H1 (cell line): ENCODE results near the gene SMG7. TPM values are rescaled to one million over a fixed set of nuclear protein-coding genes. Genes with fewer than 3 reads are reported as not detected.

Source experiments
- CHD7 ChIP-seq: fragments of 300-600 bp; sonication (generic); IDR thresholded peaks from 2 replicates; pipeline ENCODE4 v1.7.1; 2012; ENCODE audit warnings: low read length, moderate library complexity, mild to moderate bottlenecking, inconsistent platforms; ENCODE audit not compliant: insufficient replicate concordance
- E2F6 ChIP-seq: IDR thresholded peaks from 2 replicates; pipeline ENCODE4 v1.6.1; 2012; ENCODE audit warnings: inconsistent platforms
- EZH2 ChIP-seq: fragments of 200-600 bp; sonication (generic); IDR thresholded peaks from 2 replicates; pipeline ENCODE4 v1.7.1; 2012; ENCODE audit warnings: low read depth, mild to moderate bottlenecking, moderate library complexity, low read length, inconsistent platforms; ENCODE audit not compliant: severe bottlenecking
- JUND ChIP-seq: IDR thresholded peaks from 2 replicates; pipeline ENCODE4 v1.6.1; 2011; ENCODE audit warnings: mild to moderate bottlenecking, improper control_type of control experiment, low read length
- POLR2AphosphoS5 ChIP-seq: IDR thresholded peaks from 2 replicates; pipeline ENCODE4 v1.6.1; 2011; ENCODE audit warnings: low read depth, low read length
- POU5F1 ChIP-seq: IDR thresholded peaks from 2 replicates; pipeline ENCODE4 v1.6.1; 2011; ENCODE audit warnings: low read depth, mild to moderate bottlenecking, low read length, moderate library complexity
- polyA plus RNA-seq, 7 experiments: library from polyadenylated mRNA; depleted of rRNA in 3 of 7; stranded (reverse) in 5 of 7; unstranded in 2 of 7; fragments of >200 nt in 5 of 7; fragments of 200-250 nt in 2 of 7; gene quantifications; 1 replicate in 5 of 7; 2 replicates in 1 of 7; 4 replicates in 1 of 7; pipeline versions ENCODE4 v1.2.1 to v1.2.3, GENCODE V29; 2011 to 2013; ENCODE audit warnings: missing spikeins in 2 of 7, mixed read lengths in 2 of 7
- total RNA-seq: library from RNA; stranded (reverse); fragmentation: NEBNext Ultra II Directional; extraction: Animal tissue kit (Norgen Biotek cat#: 25700); gene quantifications from 2 replicates; pipeline ENCODE4 v1.2.1, GENCODE V29; 2021

The SMG7 gene
- total and polyA plus RNA-seq, 2 of the 8 experiments (the other 6 are each of a cell fraction or from before 2014, with no cell fraction given) = 39.3 to 65.6 TPM

- no peak for TF ChIP-seq CHD7
- no peak for TF ChIP-seq JUND
- no peak for TF ChIP-seq POU5F1
- TF ChIP-seq POLR2AphosphoS5 = no peak
- TF ChIP-seq E2F6 = no peak
- no peak for TF ChIP-seq EZH2
Measured at GRCh38 chr1:183582021-183582713, 109.9 kb downstream of the SMG7 start (continued).
